Nucleus accumbens (tissue), 56 donors: Measurements from ENCODE around the gene UPB1.
A peak's percentile ranks its signal among the peaks of the same experiment; 100 is the strongest.
"Not testable (repeated sequence)": the region's sequence is repeated elsewhere in the genome, so short reads cannot be mapped to it uniquely, and the experiment has no call there.

Experiments used
- DNase-seq, 56 donors: peaks; one replicate each; lab custom pipeline; 2025; lab: John Stamatoyannopoulos, UW

Gene UPB1

GRCh38 chr22:24474649-24475255 is 20.4 kb upstream of the UPB1 start:
- no peak for DNase-seq

DNA sequence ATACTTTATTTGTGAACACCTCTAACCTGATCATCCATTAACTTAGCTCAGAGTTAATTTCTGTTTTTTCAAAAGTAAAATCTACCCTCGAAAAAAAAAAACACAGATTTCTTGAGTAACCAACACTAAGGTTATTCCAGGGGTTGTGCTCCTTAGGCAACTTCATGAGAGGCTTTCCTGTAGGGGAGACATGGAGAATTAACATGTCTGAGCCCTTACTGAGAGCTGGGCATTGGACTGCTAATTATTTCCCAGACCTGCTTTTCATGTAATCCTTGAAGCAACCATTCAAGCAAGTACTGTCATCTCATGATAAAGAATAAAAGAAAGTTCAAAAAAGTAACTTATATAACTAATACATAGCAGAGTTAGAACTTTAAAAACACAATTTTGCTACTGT is 13.5 kb upstream of the UPB1 start:
- DNase-seq, result no peak

GRCh38 chr22:24482575-24482974 is 12.6 kb upstream of the UPB1 start:
- no peak for DNase-seq

- DNase-seq, result no peak
Measured at GRCh38 chr22:24482998-24483397, 12.1 kb upstream of the UPB1 start.

GRCh38 chr22:24483976-24484545 is 11.1 kb upstream of the UPB1 start:
- no peak for DNase-seq

GRCh38 chr22:24485170-24485569 is 10.0 kb upstream of the UPB1 start:
- DNase-seq, result no peak

- DNase-seq, result no peak
Measured at GRCh38 chr22:24485608-24486007, 9.5 kb upstream of the UPB1 start.

- no peak for DNase-seq
Measured at GRCh38 chr22:24486501-24486921, 8.6 kb upstream of the UPB1 start.

DNA sequence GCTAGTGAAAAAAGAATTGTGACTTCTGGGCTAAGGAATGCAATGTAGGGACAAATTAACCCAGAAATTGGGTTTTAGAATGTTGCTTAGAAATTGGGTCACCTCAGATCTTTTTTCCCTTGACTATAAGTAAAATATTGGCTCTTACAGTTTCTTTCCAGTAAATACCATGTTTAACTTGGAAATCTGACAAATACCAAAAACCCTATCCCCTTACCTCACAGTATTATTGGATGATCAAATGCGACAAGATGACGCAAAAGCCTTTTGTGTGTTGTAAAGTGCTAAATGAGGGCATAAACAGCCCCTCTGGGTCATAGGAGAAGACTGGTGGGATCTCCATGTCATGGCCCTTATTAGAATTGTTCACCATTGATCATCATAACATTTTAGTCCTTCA is 6.1 kb upstream of the UPB1 start:
- no peak for DNase-seq

- not testable (repeated sequence) for DNase-seq
Measured at GRCh38 chr22:24489434-24489833, 5.7 kb upstream of the UPB1 start.

- DNase-seq, result peak in 1 of 56 donors; percentile 6
Measured at GRCh38 chr22:24492391-24492790, 2.7 kb upstream of the UPB1 start.

DNA sequence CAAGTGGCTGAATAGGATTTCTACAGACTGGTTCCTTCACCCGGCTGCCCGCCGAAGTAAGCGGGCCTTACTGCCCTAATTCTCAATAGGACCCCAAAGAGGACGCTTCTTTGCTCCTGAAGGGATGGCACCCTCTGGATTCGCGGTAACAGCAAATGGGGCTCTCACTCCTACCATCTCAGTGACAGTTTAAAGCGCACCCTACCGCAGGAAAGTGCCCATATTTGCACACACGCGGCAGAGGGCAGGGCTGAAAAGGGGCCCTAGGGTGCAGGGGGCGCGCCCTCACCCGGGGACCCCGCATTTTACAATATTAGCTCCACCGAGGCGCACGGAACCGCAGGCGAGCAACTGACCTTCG is 985 bp upstream of the UPB1 start:
- no peak for DNase-seq

- DNase-seq, result no peak
Measured at GRCh38 chr22:24495365-24495675, 188 bp downstream of the UPB1 start.

- no peak for DNase-seq
Measured at GRCh38 chr22:24496234-24496633, 1.1 kb downstream of the UPB1 start.

- no peak for DNase-seq
Measured at GRCh38 chr22:24496661-24497060, 1.5 kb downstream of the UPB1 start.

DNA sequence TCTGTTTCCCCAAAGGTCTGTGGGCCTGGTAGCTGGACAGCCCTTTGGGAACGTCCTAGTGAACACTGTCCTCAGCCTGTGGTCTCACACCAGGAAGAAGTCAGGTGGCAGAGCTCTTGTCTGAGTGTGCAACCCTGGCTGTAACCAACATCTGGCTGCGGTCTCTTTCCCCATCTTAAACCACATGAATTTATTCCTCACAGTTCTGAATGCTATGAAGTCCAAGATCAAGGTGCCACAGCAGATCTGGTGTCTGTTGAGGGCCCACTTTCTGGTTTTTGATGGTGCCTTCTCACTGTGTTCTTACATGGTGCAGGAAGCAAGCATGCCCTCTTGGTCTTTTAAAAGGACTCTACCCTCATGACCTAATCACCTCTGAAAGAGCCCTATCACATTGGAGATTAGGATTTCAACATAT is 2.7 kb downstream of the UPB1 start:
- no peak for DNase-seq

- peak in 19 of 56 donors; percentile 14 to 76 (median 42) for DNase-seq
Measured at GRCh38 chr22:24498824-24499223, 3.7 kb downstream of the UPB1 start.

DNA sequence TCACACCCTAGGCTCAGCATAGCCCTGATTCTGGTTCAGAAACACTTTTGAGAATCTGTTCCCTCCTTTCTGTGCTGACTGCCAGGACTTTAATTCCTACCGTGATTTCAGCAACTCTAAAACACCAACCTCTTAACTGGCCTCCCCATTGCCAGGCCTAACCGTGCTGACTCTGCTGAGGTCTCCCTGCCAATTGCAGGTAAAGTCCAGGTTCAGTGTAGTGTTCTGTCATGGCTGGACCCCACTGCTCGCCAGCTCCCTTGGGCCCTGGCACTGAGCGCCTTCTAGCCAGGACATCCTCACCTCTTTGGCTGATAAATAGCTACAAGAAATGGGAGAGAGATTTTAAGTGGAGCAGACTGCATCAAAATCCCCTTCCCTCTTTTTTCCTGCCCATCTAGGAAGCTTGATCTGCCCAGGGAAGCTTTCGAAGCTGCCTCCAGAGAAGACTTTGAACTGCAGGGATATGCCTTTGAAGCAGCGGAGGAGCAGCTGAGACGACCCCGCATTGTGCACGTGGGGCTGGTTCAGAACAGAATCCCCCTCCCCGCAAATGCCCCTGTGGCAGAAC is 4.7 kb downstream of the UPB1 start:
- no peak for DNase-seq

- DNase-seq, result no peak
Measured at GRCh38 chr22:24500277-24500820, 5.2 kb downstream of the UPB1 start.

- DNase-seq, result no peak
Measured at GRCh38 chr22:24501301-24502005, 6.3 kb downstream of the UPB1 start.

- DNase-seq, result no peak
Measured at GRCh38 chr22:24502034-24502433, 6.9 kb downstream of the UPB1 start.

DNA sequence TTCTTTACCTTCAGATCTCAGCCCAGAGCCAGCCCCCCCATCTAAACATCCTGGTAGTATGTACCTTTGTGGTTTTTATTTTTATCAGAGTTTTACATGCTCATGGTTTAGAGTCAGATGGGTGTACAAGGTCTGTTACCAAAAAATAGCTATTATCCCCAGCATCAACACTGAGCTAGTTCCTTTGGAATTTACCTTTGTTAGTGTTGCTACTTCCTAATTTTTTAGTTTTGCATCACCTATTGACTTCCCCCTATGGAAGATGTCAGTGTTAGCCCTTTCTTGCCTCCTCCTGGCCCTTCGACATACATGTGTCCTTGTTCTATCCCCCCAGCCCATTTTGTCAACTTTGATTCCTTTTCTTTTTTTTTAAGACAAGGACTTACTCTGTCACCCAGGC is 7.4 kb downstream of the UPB1 start:
- DNase-seq, result no peak
